GM19025 (cell line): ENCODE results near the gene FAM90A1.
"Not testable (repeated sequence)": the region's sequence is repeated elsewhere in the genome, so short reads cannot be mapped to it uniquely, and the experiment has no call there.

Experiments
- ATAC-seq: cut with Tn5 transposase; IDR thresholded peaks from one replicate; pipeline ENCODE4 v1.9.1; 2021; ENCODE audit warnings: mild to moderate bottlenecking, low read depth, moderate library complexity; ENCODE audit not compliant: unreplicated experiment

FAM90A1 gene, protein sequence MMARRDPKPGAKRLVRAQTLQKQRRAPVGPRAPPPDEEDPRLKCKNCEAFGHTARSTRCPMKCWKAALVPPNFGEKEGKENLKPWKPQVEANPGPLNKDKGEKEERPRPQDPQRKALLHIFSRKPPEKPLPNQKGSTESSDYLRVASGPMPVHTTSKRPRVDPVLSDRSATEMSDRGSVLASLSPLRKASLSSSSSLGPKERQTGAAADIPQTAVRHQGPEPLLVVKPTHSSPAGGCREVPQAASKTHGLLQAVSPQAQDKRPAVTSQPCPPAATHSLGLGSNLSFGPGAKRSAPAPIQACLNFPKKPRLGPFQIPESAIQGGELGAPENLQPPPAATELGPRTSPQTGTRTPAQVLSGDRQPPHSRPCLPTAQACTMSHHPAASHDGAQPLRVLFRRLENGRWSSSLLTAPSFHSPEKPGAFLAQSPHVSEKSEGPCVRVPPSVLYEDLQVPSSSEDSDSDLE

DNA sequence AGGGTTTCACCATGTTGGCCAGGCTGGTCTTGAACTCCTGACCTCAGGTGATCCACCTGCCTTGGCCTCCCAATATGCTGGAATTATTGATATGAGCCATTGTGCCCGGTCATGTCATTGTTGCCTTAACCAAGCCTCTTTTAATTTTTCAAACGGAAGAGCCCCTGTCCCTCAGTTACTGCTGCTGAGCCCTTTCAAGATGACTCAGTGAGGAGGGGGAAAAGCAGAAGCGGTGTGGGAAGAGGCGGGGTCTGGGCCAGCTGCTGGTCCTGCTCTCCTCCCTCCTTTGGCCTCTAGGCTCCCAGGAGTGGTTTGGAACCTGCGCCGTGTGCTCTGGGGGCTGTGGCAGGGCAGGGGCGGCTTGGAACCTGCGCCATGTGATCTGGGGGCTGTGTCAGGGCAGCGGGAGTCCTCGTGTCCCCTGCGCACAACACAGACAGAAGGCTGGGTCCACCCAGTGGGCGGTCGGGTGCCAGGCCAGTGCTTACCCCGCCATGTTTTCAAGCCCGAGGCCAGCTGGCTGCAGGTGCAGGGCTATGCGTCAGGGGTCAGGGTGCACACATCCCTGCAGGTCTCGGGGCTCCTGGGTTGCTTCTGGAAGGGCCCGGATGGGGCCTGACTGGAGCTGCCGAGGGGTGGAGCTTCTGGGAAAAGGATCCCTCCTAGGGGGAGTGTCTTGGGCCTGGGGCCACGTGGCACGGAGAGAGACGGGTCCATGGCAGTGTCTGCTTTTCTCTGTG is at the start of gene FAM90A1:
TSS of gene FAM90A1 (minus strand) at position 627 of the 740 bp plus-strand sequence. CDS start 2,786 bp downstream, outside the sequence.
- not testable (repeated sequence) for ATAC-seq

DNA sequence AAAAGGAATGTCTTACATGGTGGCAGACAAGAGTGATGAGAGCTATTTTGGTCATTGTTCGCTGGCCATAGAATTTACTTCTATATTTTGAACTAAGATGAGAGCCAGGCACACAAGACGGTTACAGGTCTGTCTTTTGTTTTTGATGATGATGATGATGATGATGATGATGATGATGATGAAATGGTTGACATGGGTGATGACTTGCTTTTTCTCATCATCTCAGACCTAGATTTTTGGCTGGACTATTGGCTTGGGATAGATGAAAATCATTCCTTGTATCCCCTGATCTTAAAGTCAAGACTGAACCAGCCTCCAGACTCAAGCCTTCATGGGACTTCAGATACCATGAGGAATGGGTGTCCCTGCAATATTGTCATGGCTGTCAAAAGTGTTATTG is 49.0 kb upstream of the FAM90A1 start:
- ATAC-seq = not testable (repeated sequence)

DNA sequence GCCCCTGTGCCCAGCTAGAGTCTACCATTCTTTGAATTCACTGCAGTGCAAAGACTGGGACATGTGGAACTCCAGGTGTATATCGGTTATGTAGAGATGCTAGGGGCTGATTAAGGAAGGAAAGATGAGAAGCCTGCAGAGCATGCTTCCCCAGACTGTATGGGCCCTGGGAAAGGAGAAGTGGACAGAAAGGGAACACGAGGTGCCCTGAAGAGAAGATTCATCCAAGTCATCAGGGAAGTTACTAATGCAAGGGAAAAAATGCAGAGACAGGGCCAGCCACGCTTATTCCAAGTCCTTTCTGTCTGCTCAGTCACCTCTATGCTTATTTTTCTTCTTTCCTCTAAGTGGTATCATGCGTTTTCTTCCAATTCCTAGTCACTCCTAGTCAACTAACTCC is 39.3 kb upstream of the FAM90A1 start:
- not testable (repeated sequence) for ATAC-seq

DNA sequence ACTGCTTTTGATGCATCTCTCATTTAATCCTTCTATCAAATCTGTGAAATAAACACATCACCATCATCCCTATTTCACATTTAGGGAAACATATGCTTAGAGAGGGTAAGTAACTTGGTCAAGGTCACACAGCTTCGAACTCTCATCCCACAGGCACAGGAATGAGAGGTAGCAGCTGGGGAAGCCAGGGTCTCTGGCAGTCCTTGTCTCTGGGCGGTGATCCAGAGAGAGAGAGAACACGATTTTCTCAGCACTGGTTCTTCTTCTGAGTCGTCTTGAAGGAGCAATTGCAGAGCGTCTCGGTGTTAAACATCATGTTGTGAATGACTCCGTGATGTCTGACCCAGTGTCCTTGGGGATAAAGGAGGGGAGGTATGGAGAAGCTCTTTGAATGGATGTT is 36.8 kb upstream of the FAM90A1 start:
- not testable (repeated sequence) for ATAC-seq

DNA sequence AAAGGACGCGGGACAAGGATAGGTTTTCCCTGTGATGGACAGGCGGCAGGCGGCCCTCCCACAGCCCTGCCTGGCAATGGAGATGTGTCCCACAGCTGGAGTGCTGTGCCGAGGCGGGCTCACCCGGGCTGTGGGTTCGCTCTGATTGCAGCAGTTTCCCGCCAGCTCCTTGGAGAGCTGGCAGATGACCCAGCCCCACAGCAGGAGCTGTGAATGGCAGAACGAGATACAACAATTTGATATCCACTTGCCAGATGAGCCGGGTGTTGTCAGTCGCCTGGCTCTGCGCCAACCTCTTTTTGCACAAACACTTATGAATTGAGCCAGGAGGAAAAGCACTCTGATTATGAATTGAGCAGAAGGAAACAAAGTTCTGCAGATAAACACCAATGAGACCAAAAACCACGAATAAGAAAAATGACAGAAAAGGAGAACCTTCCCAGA is 33.7 kb upstream of the FAM90A1 start:
- not testable (repeated sequence) for ATAC-seq

DNA sequence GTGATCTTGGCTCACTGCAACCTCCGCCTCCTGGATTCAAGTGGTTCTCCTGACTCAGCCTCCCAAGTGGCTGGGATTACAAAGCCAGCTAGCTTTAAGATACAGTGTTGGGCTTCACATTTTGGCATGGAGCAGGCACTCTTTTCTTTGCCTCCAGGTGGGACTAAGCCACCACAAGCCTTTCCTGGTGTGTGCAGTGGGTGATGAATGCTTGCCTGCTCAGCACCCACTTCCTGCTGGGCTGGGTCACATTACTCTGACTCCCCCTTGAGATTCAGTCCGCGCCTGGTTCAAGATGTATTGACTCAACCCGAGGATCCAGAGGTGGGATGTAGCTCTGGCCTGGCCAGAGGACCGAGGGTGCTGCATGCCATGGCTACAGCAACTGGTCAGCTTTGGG is 28.9 kb upstream of the FAM90A1 start:
- ATAC-seq = not testable (repeated sequence)

DNA sequence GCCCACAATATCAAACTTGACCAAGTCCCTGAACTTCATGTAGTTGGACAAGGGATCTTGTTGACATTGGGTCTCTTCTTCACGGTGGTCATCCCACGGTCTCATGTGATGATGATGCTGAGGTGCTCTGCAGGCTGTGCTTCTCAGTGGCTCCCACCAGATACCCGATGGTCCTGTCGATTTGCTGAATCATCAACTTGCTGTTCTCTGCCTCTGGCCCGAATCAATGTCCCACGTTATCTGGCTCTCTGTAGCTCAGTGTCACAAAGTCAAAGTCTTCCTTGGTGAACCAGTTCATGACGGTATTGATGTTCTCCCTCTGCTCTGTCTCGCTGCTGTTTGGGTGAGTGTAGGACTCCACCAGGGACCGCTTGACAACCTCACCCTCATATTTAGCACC is 27.3 kb upstream of the FAM90A1 start:
- ATAC-seq = not testable (repeated sequence)

DNA sequence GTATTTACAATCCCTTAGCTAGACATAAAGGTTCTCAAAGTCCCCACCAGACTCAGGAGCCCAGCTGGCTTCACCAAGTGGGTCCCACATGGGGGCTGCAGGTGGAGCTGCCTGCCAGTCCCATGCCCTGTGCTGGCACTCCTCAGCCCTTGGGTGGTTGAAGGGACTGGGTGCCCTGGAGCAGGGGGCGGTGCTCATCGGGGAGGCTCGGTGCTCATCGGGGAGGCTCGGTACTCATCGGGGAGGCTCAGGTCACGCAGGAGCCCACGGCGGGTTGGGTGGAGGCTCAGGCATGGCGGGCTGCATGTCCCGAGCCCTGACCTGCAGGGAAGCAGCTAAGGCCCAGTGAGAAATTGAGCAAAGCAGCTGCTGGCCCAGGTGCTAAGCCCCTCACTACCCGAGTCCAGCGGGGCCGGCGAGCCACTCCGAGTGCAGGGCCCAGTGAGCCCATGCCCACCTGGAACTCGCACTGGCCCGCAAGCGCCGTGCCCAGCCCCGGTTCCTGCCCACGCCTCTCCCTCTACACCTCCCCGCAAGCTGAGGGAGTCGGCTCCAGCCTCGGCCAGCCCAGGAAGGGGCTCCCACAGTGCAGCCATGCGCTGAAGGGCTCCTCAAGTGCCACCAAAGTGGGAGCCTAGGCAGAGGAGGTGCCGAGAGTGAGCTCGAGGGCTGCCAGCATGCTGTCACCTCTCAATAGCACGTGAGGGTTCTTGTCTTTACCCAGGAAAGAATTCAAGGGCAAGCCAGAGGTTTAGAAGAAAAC is 24.8 kb upstream of the FAM90A1 start:
- not testable (repeated sequence) for ATAC-seq

DNA sequence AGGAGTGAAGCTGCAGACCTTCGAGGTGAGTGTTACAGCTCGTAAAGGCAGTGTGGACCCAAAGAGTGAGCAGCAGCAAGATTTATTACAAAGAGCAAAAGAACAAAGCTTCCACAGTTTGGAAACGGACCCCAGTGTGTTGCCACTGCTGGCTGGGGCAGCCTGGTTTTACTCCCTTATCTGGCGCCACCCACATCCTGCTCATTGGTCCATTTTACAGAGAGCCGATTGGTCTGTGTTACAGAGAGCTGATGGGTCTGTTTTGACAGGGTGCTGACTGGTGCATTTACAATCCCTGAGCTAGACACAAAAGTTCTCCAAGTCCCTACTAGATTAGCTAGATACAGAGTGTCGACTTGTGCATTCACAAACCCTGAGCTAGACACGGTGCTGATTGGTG is 24.2 kb upstream of the FAM90A1 start:
- not testable (repeated sequence) for ATAC-seq

DNA sequence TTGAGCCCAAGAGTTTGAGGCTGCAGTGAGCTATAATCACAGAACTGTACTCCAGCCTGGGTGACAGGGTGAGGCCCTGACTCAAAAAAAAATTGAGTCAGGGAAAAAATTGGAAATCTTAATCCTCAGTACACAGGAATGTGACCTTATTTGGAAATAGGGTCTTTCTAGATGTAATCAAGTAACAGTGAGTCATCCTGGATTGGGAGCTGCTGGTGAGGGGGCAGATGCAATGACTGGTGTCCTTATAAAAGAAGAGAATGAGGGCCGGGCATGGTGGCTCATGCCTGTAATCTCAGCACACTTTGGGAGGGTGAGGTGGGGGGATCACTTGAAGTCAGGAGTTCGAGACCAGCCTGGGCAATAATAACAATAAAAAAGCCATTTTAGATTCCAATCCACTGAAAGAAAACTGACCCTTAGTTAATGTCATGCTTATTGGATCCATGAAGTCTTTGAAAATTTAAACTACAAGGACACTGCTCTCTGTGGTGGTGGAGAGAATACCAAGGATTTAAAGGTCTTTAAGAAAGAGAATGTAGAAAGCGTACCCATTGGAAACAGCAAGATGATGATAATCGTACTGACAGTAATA is 19.6 kb upstream of the FAM90A1 start:
- ATAC-seq = not testable (repeated sequence)

DNA sequence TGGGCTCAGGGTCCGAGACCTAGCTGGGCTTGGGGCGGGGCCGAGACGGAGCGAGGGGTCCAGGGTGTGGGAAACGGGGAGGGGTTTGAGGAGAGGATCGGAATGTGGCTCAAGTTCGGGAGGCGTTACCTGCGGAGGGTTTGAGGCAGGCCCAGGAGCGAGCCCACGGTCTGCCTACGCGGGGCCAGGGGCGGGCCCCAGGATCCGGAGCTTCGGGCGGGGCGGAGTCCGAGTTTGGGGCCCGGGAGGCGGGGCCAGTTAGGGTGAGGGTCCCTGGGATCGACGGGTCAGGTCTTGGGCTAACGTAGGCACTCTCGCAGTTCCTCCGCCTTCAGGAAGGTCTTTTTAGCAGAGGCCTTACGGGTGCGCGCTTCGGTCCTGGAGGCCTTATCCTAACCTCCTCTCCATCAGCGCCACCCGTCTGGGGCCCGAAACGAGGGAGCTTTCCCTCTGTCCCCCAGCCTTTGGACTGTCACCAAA is 16.3 kb upstream of the FAM90A1 start:
- ATAC-seq = not testable (repeated sequence)

DNA sequence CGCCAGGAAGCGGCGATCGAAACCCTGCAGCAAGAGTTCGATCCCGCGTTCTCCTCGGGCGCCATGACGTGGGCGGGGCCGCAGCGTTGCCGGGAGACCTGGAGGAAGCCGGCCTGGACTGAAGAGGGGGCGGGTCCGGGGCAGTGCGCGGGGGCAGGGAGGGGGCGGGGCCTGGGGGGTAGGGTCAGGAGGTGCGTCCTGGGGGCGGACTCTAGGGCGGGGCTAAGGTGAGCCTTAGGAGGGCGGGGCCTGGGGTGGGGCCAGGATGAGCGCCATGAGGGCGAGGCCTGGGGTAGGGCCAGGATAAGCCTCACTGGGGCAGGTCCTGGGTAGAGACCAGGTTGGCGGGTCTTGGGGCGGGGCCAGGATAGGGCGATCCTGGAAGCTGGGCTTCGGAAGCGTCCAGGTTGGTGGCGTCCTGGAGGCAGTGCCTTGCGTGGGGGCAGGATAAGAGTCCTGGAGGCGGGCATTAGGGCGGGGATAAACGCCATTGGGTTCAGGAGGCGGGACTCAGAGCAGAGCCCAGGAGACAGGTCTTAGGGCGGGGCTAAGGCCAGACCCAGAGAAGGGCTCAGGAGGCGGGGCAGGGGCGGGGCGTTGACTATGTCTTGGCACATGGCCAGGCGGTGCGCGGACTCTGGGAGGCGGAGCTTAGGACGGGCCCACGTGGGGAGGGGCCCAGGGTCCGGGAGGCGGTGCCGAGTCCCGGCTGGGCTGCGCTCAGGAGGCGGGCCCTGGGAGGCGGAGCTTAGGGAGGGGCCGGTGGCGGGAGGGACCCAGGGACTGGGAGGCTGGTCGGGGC is 15.7 kb upstream of the FAM90A1 start:
- ATAC-seq = peak; percentile 92

DNA sequence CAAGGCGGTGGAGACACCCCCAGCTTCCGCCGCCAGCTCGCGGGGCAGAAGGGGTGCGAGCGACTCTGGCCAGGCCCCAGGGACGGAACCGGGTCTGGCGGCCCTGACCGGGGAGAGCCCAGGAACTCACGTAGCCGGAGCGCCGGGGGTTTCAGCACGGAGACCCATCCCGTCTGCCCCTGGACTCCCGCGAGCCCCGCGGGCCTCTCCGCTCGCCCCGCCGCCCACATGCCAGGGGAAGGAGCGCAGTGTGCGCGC is 15.1 kb upstream of the FAM90A1 start:
- ATAC-seq = not testable (repeated sequence)

DNA sequence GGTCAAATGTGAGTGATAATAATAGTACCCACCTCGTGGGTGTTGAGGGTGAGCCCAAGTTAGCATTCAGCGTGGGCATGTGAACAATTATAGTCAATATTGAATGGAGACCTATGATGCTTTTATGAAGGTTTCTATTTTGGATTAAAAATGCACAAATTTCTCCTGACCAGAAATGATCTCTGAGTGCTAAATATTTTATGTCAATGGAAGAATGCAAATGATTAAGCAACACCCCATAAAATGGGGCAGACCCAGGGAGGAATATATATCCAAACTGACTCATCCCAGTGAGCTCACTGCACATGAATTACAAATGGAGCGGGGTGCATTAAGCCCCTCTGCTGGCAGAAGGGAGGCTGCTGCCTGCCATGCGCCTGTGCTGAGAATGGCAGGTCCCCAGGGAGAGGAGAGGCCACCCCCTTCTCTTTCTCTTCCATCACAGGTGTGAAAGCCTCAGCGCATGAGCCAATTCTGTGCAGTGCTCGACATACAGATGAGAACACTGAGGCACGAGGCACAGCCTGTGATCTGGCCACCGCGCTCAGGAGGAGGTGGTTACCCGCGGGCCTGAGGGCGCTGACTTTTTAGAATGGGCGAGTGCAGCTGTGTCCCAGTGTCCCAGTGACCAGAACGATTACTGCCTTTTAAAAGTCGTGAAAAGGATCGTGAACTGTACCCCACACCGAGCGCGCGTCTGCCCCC is 14.7 kb upstream of the FAM90A1 start:
- ATAC-seq = not testable (repeated sequence)

DNA sequence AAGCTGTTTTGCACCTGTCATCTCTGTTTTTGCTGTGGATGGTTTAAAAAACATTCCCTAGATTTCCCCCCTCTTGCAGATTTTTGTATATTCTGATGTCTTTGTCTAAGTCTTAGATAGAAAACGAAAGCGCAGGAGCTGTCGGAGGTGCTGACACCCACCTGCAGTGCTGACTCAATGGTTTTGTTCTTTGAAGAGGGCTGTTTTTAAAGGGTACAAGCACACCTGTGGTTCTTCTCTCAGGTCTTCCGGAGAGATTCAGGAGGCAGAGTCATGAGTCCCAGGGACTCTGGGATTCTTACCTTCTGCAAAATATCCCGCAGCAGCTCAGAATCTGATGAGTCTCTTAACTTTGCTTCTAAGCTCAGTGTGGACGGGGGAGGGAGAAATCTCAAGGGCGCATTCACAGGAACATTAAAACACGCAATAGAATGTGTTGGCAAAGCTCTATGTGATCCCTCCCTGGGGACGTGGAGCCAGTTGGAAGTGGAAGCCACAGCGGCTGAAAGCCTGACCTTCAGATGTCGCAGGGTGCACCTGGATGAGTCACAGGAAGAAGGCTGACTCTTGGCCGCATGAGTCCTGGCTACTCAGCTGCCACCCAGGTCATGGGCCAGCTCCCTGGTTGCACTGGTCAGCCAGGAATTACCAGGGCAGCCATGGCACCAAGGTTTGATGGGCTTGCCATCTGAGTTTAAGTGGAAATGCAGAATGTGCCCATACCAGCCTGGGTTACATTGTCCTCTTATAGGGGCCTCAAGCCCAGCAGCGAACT is 13.1 kb upstream of the FAM90A1 start:
- not testable (repeated sequence) for ATAC-seq

DNA sequence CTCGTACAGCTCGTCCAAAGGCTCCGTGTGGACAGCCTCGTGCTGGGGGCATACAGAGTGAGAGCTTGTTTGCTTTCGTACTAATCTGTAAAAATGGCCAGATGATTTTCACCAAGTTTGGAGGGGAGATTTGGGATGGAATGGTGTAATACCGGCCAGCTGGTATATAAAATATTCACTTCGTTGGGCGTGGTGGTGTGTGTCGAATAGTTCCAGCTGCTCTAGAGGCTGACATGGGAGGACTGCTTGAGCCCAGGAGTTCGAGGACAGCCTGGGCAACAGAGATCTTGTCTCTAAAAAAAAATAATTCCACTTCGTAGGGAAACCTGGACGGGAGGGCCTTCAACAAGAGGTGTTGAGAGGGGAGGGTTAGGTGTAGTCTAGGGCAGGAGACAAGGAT is 9.6 kb upstream of the FAM90A1 start:
- not testable (repeated sequence) for ATAC-seq

DNA sequence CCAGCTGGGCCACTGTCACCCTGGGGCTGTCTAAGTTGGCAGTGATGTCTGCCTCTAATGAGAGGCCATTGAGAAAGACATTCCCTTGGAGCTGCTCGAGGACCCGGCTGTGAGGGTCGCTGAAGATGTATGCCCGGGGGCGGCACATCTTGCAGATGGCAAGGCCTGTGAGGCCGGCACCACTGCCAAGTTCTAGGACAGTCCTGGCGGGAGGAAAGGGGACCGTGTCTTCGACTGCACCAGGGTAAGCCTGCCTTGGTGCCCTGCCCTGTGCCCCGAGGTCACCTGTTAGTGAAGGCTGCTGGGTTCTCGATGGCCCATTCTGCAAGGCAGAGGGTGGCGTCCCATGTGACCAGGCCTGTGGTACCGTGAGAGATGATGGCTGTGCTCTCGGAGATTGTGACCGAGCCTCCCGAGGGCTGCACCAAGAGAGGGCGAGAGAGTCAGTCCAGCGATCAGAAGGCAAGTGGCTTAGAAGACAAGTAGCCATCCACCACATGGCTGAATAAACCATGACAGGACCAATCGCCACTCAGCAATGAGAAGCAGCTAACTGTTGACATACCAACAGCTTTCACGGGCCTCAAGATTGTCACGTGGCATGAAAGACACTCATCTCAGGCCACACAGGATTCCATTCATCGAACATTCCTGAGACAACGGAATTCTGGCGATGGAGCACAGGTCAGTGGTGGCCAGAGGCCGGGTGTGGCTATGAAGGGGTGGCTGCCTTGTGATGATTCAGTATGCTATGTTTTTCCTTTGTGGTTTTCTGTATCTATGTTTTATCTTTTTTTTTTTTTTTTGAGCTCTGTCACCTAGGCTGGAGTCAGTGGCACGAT is 8.1 kb upstream of the FAM90A1 start:
- not testable (repeated sequence) for ATAC-seq
